ENCODE measurements around the gene CFAP20DC. TPM values are rescaled to one million over a fixed set of nuclear protein-coding genes. Genes with fewer than 3 reads are reported as not detected.

CFAP20DC gene
- total and polyA plus RNA-seq, 2 experiments from 2014 or later: 7.4 to 11.4 TPM

DNA sequence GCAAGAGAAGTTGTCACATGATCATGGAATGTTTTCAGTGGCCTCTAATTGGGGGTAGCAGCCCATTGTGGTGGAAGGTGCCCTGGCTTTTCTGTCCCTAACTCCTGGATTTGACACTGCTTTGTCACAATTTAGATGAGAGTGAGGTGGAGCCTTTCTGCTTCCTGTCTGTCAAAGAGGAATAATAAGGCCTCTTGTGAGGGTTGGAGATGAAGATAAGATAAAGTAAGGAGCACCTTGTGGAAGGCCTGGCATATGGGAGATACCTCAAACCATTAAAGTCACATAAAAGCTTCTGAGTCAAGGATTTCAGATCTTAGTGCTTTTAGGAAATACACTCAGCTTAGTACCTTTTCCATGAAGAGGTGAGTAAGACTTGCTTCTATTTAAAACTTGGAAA lies 210.6 kb downstream of the CFAP20DC start (continued):
- TF ChIP-seq POLR2AphosphoS5 (IDR thresholded peaks at IDR 0.05; ENCODE audit: low read depth) (no peak), ZNF114 (CRISPR knock-in tag; IDR thresholded peaks at IDR 0.05) (no peak), EZH2phosphoT487 (IDR thresholded peaks at IDR 0.05; ENCODE audit: unreplicated experiment) (no peak)

DNA sequence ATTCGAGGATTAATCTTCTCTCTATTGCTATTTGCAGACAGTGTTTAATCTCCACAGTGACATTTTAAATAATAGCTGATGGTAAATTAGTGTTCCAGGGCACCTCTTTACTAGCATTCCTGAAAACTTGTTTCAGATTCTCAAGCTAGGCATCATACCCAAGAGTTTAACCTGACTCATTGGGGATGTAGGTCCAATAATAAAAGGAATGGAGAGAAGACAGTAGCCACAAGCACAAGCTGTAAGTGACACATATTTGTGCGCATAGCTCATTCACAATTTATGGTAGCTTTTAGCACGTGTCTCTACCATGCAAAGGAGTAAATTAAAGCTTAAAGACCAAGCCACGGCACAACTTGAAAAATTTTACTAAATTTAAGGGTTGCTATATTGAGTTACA lies 212.0 kb downstream of the CFAP20DC start:
- Histone ChIP-seq H2AFZ (no peak overlapping the region), H3K36me3 (ENCODE audit: insufficient read depth) (no peaks in the 10 kb centered on the region), H3K27me3 (ENCODE audit: insufficient read depth) (no peaks in the 10 kb centered on the region), H3K4me1 (ENCODE audit: insufficient read depth) (peaks cover 3% of the 10 kb centered on the region), H3K4me2 (no peak overlapping the region), H4K20me1 (replicated peaks; ENCODE audit: insufficient read depth) (no peaks in the 10 kb centered on the region), H3K4me3 (no peak overlapping the region), H3F3A (replicated peaks; ENCODE audit: low read depth) (no peaks in the 10 kb centered on the region), H3K9me2 (ENCODE audit: insufficient read depth) (no peaks in the 10 kb centered on the region), H3K79me2 (replicated peaks; ENCODE audit: insufficient read depth) (peaks cover 12% of the 10 kb centered on the region; the same call in 1 of the 2 replicates), H3K27ac (ENCODE audit: low read depth) (no peak overlapping the region)
- peaks cover 2% of the 10 kb centered on the region for H3K27me3 Mint-ChIP-seq (ENCODE audit: insufficient read depth, low read depth, poor library complexity)
- peaks cover 8% of the 10 kb centered on the region; the same call in 2 of the 3 replicates for H3K4me1 Mint-ChIP-seq
- H3K27ac Mint-ChIP-seq: no peak overlapping the region
- H3K9me3 Mint-ChIP-seq: peaks cover 3% of the 10 kb centered on the region; the same call in 2 of the 3 replicates
- no peak overlapping the region for H3K4me3 Mint-ChIP-seq
- TF ChIP-seq, protein P1, sequence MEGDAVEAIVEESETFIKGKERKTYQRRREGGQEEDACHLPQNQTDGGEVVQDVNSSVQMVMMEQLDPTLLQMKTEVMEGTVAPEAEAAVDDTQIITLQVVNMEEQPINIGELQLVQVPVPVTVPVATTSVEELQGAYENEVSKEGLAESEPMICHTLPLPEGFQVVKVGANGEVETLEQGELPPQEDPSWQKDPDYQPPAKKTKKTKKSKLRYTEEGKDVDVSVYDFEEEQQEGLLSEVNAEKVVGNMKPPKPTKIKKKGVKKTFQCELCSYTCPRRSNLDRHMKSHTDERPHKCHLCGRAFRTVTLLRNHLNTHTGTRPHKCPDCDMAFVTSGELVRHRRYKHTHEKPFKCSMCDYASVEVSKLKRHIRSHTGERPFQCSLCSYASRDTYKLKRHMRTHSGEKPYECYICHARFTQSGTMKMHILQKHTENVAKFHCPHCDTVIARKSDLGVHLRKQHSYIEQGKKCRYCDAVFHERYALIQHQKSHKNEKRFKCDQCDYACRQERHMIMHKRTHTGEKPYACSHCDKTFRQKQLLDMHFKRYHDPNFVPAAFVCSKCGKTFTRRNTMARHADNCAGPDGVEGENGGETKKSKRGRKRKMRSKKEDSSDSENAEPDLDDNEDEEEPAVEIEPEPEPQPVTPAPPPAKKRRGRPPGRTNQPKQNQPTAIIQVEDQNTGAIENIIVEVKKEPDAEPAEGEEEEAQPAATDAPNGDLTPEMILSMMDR (conservative IDR thresholded peaks at IDR 0.05; ENCODE audit: low read depth in 2 of 2): no peak
- TF ChIP-seq CREB1 (CRISPR knock-in tag; IDR thresholded peaks at IDR 0.05; ENCODE audit: low read depth): no peak
- no peak for TF ChIP-seq POLR2AphosphoS5 (IDR thresholded peaks at IDR 0.05; ENCODE audit: low read depth)
- no peak for TF ChIP-seq EZH2 (IDR thresholded peaks at IDR 0.05; ENCODE audit: low read depth, unreplicated experiment)
- TF ChIP-seq STAT1 (IDR thresholded peaks at IDR 0.05; ENCODE audit: unreplicated experiment): no peak
- no peak for TF ChIP-seq ZNF331 (CRISPR knock-in tag; IDR thresholded peaks at IDR 0.05; ENCODE audit: low read depth)
- TF ChIP-seq NANOG (IDR thresholded peaks at IDR 0.05; ENCODE audit: borderline replicate concordance): no peak
- TF ChIP-seq ZNF114 (CRISPR knock-in tag; IDR thresholded peaks at IDR 0.05): no peak
- TF ChIP-seq, protein P2, sequence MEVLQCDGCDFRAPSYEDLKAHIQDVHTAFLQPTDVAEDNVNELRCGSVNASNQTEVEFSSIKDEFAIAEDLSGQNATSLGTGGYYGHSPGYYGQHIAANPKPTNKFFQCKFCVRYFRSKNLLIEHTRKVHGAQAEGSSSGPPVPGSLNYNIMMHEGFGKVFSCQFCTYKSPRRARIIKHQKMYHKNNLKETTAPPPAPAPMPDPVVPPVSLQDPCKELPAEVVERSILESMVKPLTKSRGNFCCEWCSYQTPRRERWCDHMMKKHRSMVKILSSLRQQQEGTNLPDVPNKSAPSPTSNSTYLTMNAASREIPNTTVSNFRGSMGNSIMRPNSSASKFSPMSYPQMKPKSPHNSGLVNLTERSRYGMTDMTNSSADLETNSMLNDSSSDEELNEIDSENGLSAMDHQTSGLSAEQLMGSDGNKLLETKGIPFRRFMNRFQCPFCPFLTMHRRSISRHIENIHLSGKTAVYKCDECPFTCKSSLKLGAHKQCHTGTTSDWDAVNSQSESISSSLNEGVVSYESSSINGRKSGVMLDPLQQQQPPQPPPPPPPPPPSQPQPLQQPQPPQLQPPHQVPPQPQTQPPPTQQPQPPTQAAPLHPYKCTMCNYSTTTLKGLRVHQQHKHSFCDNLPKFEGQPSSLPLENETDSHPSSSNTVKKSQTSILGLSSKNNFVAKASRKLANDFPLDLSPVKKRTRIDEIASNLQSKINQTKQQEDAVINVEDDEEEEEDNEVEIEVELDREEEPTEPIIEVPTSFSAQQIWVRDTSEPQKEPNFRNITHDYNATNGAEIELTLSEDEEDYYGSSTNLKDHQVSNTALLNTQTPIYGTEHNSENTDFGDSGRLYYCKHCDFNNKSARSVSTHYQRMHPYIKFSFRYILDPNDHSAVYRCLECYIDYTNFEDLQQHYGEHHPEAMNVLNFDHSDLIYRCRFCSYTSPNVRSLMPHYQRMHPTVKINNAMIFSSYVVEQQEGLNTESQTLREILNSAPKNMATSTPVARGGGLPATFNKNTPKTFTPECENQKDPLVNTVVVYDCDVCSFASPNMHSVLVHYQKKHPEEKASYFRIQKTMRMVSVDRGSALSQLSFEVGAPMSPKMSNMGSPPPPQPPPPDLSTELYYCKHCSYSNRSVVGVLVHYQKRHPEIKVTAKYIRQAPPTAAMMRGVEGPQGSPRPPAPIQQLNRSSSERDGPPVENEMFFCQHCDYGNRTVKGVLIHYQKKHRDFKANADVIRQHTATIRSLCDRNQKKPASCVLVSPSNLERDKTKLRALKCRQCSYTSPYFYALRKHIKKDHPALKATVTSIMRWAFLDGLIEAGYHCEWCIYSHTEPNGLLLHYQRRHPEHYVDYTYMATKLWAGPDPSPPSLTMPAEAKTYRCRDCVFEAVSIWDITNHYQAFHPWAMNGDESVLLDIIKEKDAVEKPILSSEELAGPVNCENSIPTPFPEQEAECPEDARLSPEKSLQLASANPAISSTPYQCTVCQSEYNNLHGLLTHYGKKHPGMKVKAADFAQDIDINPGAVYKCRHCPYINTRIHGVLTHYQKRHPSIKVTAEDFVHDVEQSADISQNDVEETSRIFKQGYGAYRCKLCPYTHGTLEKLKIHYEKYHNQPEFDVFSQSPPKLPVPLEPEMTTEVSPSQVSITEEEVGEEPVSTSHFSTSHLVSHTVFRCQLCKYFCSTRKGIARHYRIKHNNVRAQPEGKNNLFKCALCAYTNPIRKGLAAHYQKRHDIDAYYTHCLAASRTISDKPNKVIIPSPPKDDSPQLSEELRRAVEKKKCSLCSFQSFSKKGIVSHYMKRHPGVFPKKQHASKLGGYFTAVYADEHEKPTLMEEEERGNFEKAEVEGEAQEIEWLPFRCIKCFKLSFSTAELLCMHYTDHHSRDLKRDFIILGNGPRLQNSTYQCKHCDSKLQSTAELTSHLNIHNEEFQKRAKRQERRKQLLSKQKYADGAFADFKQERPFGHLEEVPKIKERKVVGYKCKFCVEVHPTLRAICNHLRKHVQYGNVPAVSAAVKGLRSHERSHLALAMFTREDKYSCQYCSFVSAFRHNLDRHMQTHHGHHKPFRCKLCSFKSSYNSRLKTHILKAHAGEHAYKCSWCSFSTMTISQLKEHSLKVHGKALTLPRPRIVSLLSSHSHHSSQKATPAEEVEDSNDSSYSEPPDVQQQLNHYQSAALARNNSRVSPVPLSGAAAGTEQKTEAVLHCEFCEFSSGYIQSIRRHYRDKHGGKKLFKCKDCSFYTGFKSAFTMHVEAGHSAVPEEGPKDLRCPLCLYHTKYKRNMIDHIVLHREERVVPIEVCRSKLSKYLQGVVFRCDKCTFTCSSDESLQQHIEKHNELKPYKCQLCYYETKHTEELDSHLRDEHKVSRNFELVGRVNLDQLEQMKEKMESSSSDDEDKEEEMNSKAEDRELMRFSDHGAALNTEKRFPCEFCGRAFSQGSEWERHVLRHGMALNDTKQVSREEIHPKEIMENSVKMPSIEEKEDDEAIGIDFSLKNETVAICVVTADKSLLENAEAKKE (CRISPR knock-in tag; IDR thresholded peaks at IDR 0.05): no peak
- no peak for TF ChIP-seq EZH2phosphoT487 (IDR thresholded peaks at IDR 0.05; ENCODE audit: unreplicated experiment)
- TF ChIP-seq, protein P3, sequence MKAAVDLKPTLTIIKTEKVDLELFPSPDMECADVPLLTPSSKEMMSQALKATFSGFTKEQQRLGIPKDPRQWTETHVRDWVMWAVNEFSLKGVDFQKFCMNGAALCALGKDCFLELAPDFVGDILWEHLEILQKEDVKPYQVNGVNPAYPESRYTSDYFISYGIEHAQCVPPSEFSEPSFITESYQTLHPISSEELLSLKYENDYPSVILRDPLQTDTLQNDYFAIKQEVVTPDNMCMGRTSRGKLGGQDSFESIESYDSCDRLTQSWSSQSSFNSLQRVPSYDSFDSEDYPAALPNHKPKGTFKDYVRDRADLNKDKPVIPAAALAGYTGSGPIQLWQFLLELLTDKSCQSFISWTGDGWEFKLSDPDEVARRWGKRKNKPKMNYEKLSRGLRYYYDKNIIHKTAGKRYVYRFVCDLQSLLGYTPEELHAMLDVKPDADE (IDR thresholded peaks at IDR 0.05): no peak
- TF ChIP-seq JUNB (IDR thresholded peaks at IDR 0.05; ENCODE audit: unreplicated experiment): no peak
- TF ChIP-seq, protein P4, sequence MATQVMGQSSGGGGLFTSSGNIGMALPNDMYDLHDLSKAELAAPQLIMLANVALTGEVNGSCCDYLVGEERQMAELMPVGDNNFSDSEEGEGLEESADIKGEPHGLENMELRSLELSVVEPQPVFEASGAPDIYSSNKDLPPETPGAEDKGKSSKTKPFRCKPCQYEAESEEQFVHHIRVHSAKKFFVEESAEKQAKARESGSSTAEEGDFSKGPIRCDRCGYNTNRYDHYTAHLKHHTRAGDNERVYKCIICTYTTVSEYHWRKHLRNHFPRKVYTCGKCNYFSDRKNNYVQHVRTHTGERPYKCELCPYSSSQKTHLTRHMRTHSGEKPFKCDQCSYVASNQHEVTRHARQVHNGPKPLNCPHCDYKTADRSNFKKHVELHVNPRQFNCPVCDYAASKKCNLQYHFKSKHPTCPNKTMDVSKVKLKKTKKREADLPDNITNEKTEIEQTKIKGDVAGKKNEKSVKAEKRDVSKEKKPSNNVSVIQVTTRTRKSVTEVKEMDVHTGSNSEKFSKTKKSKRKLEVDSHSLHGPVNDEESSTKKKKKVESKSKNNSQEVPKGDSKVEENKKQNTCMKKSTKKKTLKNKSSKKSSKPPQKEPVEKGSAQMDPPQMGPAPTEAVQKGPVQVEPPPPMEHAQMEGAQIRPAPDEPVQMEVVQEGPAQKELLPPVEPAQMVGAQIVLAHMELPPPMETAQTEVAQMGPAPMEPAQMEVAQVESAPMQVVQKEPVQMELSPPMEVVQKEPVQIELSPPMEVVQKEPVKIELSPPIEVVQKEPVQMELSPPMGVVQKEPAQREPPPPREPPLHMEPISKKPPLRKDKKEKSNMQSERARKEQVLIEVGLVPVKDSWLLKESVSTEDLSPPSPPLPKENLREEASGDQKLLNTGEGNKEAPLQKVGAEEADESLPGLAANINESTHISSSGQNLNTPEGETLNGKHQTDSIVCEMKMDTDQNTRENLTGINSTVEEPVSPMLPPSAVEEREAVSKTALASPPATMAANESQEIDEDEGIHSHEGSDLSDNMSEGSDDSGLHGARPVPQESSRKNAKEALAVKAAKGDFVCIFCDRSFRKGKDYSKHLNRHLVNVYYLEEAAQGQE (IDR thresholded peaks at IDR 0.05; ENCODE audit: unreplicated experiment): no peak
- H3K36me3 Mint-ChIP-seq (ENCODE audit: low read depth): peaks cover 11% of the 10 kb centered on the region; the same call in 2 of the 3 replicates
- DNase-seq (ENCODE audit: low spot score) (no peak), ATAC-seq (no peak)
